ENCODE data around the gene RANBP9. TPM values are rescaled to one million over a fixed set of nuclear protein-coding genes. Genes with fewer than 3 reads are reported as not detected.

The RANBP9 gene
- total and polyA plus RNA-seq, 2 experiments from 2014 or later = 12.1 to 31.8 TPM

- TF ChIP-seq JUNB (IDR thresholded peaks at IDR 0.05; ENCODE audit: unreplicated experiment) = no peak
- TF ChIP-seq REST (IDR thresholded peaks at IDR 0.05; ENCODE audit: unreplicated experiment) = no peak
- TF ChIP-seq NANOG (IDR thresholded peaks at IDR 0.05; ENCODE audit: borderline replicate concordance) = no peak
- no peak for TF ChIP-seq CREB1 (CRISPR knock-in tag; IDR thresholded peaks at IDR 0.05; ENCODE audit: low read depth)
- DNase-seq (ENCODE audit: low spot score) (no peak), ATAC-seq (no peak)
- no peaks in the 10 kb centered on the region for H3F3A ChIP-seq (replicated peaks; ENCODE audit: low read depth)
- no peak overlapping the region for H3K4me2 ChIP-seq
- Mint-ChIP-seq H3K27me3 (ENCODE audit: insufficient read depth, low read depth, poor library complexity) (peaks cover 1% of the 10 kb centered on the region), H3K4me1 (peaks cover 7% of the 10 kb centered on the region), H3K36me3 (ENCODE audit: low read depth) (peaks cover 31% of the 10 kb centered on the region), H3K27ac (no peak overlapping the region; the same call in 1 of the 2 replicates), H3K4me3 (no peak overlapping the region), H3K9me3 (no peaks in the 10 kb centered on the region)
- H2AFZ ChIP-seq = no peak overlapping the region
- H4K20me1 ChIP-seq (replicated peaks; ENCODE audit: insufficient read depth) = no peaks in the 10 kb centered on the region
- H3K27me3 ChIP-seq (ENCODE audit: insufficient read depth) = no peaks in the 10 kb centered on the region
- no peaks in the 10 kb centered on the region for H3K4me1 ChIP-seq (ENCODE audit: insufficient read depth)
- no peaks in the 10 kb centered on the region for H3K79me2 ChIP-seq (replicated peaks; ENCODE audit: insufficient read depth)
- no peak overlapping the region for H3K4me3 ChIP-seq
- peak overlapping the region; percentile 35; the same call in 1 of the 2 replicates for H3K27ac ChIP-seq (ENCODE audit: low read depth)
- 0 out of 2 replicates have a peak, but pooled peaks cover 3% of the 10 kb centered on the region for H3K36me3 ChIP-seq (ENCODE audit: insufficient read depth)
- no peaks in the 10 kb centered on the region for H3K9me2 ChIP-seq (ENCODE audit: insufficient read depth)
Observed at GRCh38 chr6:13629459-13630116, 82.0 kb downstream of the RANBP9 start.

- Histone ChIP-seq H3K79me2 (replicated peaks; ENCODE audit: insufficient read depth) (no peaks in the 10 kb centered on the region), H2AFZ (no peak overlapping the region), H3F3A (replicated peaks; ENCODE audit: low read depth) (peaks cover 6% of the 10 kb centered on the region; the same call in 1 of the 2 replicates), H3K9me2 (ENCODE audit: insufficient read depth) (no peaks in the 10 kb centered on the region), H3K4me3 (no peak overlapping the region), H3K4me2 (no peak overlapping the region), H3K36me3 (ENCODE audit: insufficient read depth) (peaks cover 35% of the 10 kb centered on the region), H4K20me1 (replicated peaks; ENCODE audit: insufficient read depth) (no peaks in the 10 kb centered on the region; the same call in 1 of the 2 replicates), H3K27ac (ENCODE audit: low read depth) (no peak overlapping the region; the same call in 1 of the 2 replicates), H3K27me3 (ENCODE audit: insufficient read depth) (no peaks in the 10 kb centered on the region), H3K4me1 (ENCODE audit: insufficient read depth) (no peaks in the 10 kb centered on the region)
- H3K27ac Mint-ChIP-seq = no peak overlapping the region
- peak; percentile 75 to 81 for TF ChIP-seq CTCF (conservative IDR thresholded peaks at IDR 0.05; ENCODE audit: low read depth in 2 of 2)
- TF ChIP-seq STAT1 (IDR thresholded peaks at IDR 0.05; ENCODE audit: unreplicated experiment) = no peak
- TF ChIP-seq EZH2 (IDR thresholded peaks at IDR 0.05; ENCODE audit: low read depth, unreplicated experiment) = no peak
- TF ChIP-seq EZH2phosphoT487 (IDR thresholded peaks at IDR 0.05; ENCODE audit: unreplicated experiment) = no peak
- peaks cover 44% of the 10 kb centered on the region for H3K36me3 Mint-ChIP-seq (ENCODE audit: low read depth)
- H3K4me1 Mint-ChIP-seq = peaks cover 4% of the 10 kb centered on the region
- H3K9me3 Mint-ChIP-seq = no peaks in the 10 kb centered on the region
- ATAC-seq = peak; percentile 99
- no peak overlapping the region for H3K4me3 Mint-ChIP-seq
- DNase-seq (ENCODE audit: low spot score) = peak; percentile 92
- no peaks in the 10 kb centered on the region for H3K27me3 Mint-ChIP-seq (ENCODE audit: insufficient read depth, low read depth, poor library complexity)
Observed at GRCh38 chr6:13624871-13625288, 86.8 kb downstream of the RANBP9 start.
